ENCODE measurements around the gene MED10.

The MED10 gene

GRCh38 chr5:6389946-6390530, 11.7 kb upstream of the MED10 start:
- no peak for TF ChIP-seq CTCF (IDR thresholded peaks at IDR 0.05; ENCODE audit: control insufficient read depth, insufficient read depth, low read depth, low read length, missing control alignments)
- no peak overlapping the region for H3K4me3 ChIP-seq (ENCODE audit: control insufficient read depth, low read depth, low read length)
- no peak for DNase-seq (ENCODE audit: low read depth)

GRCh38 chr5:6389397-6389796, 11.1 kb upstream of the MED10 start:
- H3K4me3 ChIP-seq (ENCODE audit: control insufficient read depth, low read depth, low read length) = no peak overlapping the region
- TF ChIP-seq CTCF (IDR thresholded peaks at IDR 0.05; ENCODE audit: control insufficient read depth, insufficient read depth, low read depth, low read length, missing control alignments) = no peak
- no peak for DNase-seq (ENCODE audit: low read depth)

GRCh38 chr5:6387970-6388369, 9.6 kb upstream of the MED10 start:
- TF ChIP-seq CTCF (IDR thresholded peaks at IDR 0.05; ENCODE audit: control insufficient read depth, insufficient read depth, low read depth, low read length, missing control alignments) = no peak
- no peak for DNase-seq (ENCODE audit: low read depth)
- H3K4me3 ChIP-seq (ENCODE audit: control insufficient read depth, low read depth, low read length) = no peak overlapping the region

- no peak for DNase-seq (ENCODE audit: low read depth)
- no peak overlapping the region for H3K4me3 ChIP-seq (ENCODE audit: control insufficient read depth, low read depth, low read length)
- no peak for TF ChIP-seq CTCF (IDR thresholded peaks at IDR 0.05; ENCODE audit: control insufficient read depth, insufficient read depth, low read depth, low read length, missing control alignments)
These were observed 7.9 kb upstream of the MED10 start for GRCh38 chr5:6386271-6386670.

- TF ChIP-seq CTCF (IDR thresholded peaks at IDR 0.05; ENCODE audit: control insufficient read depth, insufficient read depth, low read depth, low read length, missing control alignments) = no peak
- no peak overlapping the region for H3K4me3 ChIP-seq (ENCODE audit: control insufficient read depth, low read depth, low read length)
These were observed 6.5 kb upstream of the MED10 start for GRCh38 chr5:6384856-6385255.

GRCh38 chr5:6383376-6383775, 5.0 kb upstream of the MED10 start:
- no peak for TF ChIP-seq CTCF (IDR thresholded peaks at IDR 0.05; ENCODE audit: control insufficient read depth, insufficient read depth, low read depth, low read length, missing control alignments)
- no peak overlapping the region for H3K4me3 ChIP-seq (ENCODE audit: control insufficient read depth, low read depth, low read length)
- DNase-seq (ENCODE audit: low read depth) = no peak

More at GRCh38 chr5:6384856-6385255, 6.5 kb upstream of the MED10 start:
- no peak for DNase-seq (ENCODE audit: low read depth)

GRCh38 chr5:6379246-6379645, 899 bp upstream of the MED10 start:
- no peak for TF ChIP-seq CTCF (IDR thresholded peaks at IDR 0.05; ENCODE audit: control insufficient read depth, insufficient read depth, low read depth, low read length, missing control alignments)
- DNase-seq (ENCODE audit: low read depth) = no peak
- no peak overlapping the region for H3K4me3 ChIP-seq (ENCODE audit: control insufficient read depth, low read depth, low read length)
